Right atrium auricular region (tissue), 2 donors: Measurements from ENCODE around the gene ATP2A3. TPM values are rescaled to one million over a fixed set of nuclear protein-coding genes. Genes with fewer than 3 reads are reported as not detected.

Experiments
- DNase-seq: peaks from one replicate; pipeline ENCODE4 v3.0.0-alpha.2; 2019; ENCODE audit warnings: low spot score
- H3K27ac ChIP-seq, 2 donors: fragments of 200-600 bp; sonication (generic); 1 replicate in 1 of 2; 2 replicates in 1 of 2; pipeline ENCODE4 v1.5.1; 2016 to 2019
- H3K27me3 ChIP-seq, 2 donors: fragments of 200-600 bp; sonication (generic); one replicate each; pipeline versions ENCODE4 v1.5.1 to v1.6.0; 2017 to 2019
- H3K36me3 ChIP-seq: fragments of 200-600 bp; sonication (generic); one replicate; pipeline ENCODE4 v1.5.1; 2016
- H3K4me1 ChIP-seq, 2 donors: fragments of 200-600 bp; sonication (generic); one replicate each; pipeline versions ENCODE4 v1.5.1 to v1.6.0; 2017 to 2019
- H3K4me3 ChIP-seq, 2 donors: fragments of 200-600 bp; sonication (generic); 1 replicate in 1 of 2; 2 replicates in 1 of 2; pipeline ENCODE4 v1.5.1; 2017 to 2019; ENCODE audit warnings: mild to moderate bottlenecking in 1 of 2, moderate library complexity in 1 of 2
- H3K9me3 ChIP-seq, 2 donors: fragments of 200-600 bp; sonication (generic); one replicate each; pipeline ENCODE4 v1.5.1; 2019
- total RNA-seq, 2 donors: library from RNA; depleted of rRNA; stranded (reverse); fragments of >200 nt; gene quantifications; one replicate each; pipeline ENCODE4 v1.1.0, GENCODE V29; 2016
- TF ChIP-seq, protein P1 (sequence below), 2 donors: fragments of 200-600 bp; sonication (generic); IDR thresholded peaks; one replicate each; pipeline ENCODE4 v1.5.1; 2019; ENCODE audit warnings: antibody characterized with exemption in 2 of 2

ATP2A3 gene
- total RNA-seq, 2 donors from 2014 or later, result 5.5 to 12.2 TPM

DNA sequence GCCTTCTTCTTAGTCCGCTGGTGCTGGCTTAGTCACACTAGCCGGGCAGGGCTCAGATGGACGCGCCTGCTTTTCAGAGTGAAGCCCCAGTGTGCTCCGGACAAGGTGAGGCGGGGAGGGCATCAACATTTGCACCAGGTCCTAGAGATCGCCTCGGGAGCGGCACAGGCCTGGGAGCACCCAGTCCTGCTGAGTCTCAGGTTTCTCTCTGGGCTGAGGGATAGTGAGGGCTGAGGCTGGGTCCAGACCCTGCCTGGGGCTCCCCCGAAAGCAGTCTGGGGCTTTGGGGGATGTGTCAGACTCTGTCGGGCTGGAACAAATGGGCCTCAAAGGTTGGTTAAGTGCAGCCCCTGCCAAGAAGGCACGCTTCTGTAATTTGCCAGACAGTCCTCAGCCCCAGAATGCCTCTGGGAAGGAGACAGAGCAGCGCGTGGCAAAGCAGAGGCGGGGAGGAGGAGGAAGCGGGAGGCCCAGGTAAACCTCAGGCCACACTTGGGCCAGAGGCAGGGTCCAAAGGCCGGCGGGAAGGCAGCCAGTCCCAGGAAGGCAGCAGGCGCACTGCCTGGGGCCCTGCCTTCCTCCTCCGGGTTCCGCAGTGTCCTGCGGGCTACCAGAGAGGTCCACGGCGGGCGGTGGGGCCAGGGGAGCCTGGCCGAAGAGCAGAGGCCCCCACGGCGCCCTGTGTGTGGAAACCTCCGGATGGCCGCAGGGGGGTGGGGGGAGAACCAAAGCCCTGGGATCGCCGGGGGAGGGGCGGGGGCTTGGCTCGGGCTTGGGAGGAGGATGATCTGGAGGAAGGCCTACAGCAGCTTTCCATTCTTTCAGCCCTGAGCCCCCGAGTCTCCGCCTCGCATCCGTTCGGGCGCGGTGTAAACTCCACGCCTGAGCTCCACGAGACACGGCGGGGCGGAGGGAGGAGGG is 39.5 kb upstream of the ATP2A3 start:
- H3K4me1 ChIP-seq, result peaks cover 4 to 32% of the 10 kb centered on the region in 2 donors
- DNase-seq, result no peak
- TF ChIP-seq, protein P1, sequence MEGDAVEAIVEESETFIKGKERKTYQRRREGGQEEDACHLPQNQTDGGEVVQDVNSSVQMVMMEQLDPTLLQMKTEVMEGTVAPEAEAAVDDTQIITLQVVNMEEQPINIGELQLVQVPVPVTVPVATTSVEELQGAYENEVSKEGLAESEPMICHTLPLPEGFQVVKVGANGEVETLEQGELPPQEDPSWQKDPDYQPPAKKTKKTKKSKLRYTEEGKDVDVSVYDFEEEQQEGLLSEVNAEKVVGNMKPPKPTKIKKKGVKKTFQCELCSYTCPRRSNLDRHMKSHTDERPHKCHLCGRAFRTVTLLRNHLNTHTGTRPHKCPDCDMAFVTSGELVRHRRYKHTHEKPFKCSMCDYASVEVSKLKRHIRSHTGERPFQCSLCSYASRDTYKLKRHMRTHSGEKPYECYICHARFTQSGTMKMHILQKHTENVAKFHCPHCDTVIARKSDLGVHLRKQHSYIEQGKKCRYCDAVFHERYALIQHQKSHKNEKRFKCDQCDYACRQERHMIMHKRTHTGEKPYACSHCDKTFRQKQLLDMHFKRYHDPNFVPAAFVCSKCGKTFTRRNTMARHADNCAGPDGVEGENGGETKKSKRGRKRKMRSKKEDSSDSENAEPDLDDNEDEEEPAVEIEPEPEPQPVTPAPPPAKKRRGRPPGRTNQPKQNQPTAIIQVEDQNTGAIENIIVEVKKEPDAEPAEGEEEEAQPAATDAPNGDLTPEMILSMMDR (IDR thresholded peaks at IDR 0.05), result no peak
- no peak overlapping the region for H3K27ac ChIP-seq
- no peaks in the 10 kb centered on the region for H3K9me3 ChIP-seq
- peaks cover 25% of the 10 kb centered on the region for H3K36me3 ChIP-seq
- no peak overlapping the region for H3K4me3 ChIP-seq
- no peaks in the 10 kb centered on the region for H3K27me3 ChIP-seq

DNA sequence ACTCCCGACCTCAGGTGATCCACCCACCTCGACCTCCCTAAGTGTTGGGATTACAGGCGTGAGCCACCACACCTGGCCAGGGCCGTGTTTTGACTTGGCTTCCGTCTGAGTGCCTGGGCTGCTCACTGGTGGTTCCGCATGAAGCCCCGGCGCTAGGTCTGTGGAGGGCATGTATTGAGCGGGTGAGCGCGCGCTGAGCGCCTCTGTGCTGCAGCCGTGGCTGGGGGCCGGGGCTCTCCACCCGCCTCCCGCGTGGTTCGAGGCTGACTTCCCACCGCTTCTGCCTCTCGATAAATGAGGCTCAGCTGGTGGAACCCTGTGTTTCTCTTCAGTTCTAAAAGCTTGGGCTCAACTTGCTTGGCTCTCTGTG is 38.9 kb upstream of the ATP2A3 start:
- no peak overlapping the region for H3K4me3 ChIP-seq
- H3K27me3 ChIP-seq, result no peaks in the 10 kb centered on the region
- no peaks in the 10 kb centered on the region for H3K9me3 ChIP-seq
- TF ChIP-seq, protein P1 (IDR thresholded peaks at IDR 0.05), result no peak
- peaks cover 0 to 30% of the 10 kb centered on the region in 2 donors for H3K4me1 ChIP-seq
- H3K36me3 ChIP-seq, result peaks cover 21% of the 10 kb centered on the region
- no peak overlapping the region for H3K27ac ChIP-seq
- no peak for DNase-seq

DNA sequence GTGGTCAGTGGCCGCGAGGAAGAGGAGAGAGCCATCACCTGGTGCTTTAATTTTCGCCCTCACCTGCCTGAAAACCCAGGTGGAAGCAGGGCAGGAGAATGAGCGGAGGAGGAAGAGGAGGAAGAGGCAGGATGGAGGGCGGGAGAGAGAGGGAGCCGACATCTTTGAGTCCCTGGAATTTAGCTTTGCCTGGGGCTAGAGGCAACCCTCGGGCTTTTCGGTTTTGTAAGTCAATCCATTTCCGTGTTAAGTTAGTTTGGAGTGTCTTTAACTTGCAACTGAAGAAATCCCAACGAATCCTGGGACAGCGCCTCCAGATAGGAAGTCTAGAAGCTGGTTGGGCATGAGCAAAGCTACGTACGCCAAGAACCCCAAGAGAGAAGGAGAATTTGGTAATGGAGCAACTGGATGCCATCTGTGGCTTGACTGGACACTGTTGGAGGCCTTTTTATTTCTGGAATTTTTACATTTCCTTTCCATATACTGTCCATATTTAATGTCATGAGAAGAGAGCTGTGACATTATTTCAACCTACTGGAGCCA is 36.9 kb upstream of the ATP2A3 start:
- TF ChIP-seq, protein P1 (IDR thresholded peaks at IDR 0.05), result no peak
- peaks cover 1% of the 10 kb centered on the region for H3K36me3 ChIP-seq
- peaks cover 0 to 3% of the 10 kb centered on the region in 2 donors for H3K9me3 ChIP-seq
- H3K27me3 ChIP-seq, result no peaks in the 10 kb centered on the region
- no peak overlapping the region for H3K27ac ChIP-seq
- H3K4me1 ChIP-seq, result peaks cover 0 to 24% of the 10 kb centered on the region in 2 donors
- no peak overlapping the region for H3K4me3 ChIP-seq
- no peak for DNase-seq

DNA sequence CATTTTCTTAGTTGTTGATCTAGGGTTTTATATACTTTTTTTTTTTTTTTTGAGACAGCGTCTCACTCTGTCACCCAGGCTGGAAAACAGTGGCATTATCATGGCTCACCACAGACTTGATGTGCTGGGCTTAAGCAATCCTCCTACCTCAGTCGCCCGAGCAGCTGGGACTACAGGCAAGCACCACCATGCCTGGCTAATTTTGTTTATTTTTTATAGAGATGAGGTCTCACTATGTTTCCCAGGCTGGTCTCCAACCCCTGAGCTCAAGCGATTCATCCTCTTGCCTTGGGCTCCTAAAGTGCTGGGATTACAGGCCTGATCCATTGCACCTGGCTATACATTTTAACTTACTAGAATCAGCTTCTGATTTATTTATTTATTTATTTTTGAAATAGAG is 34.2 kb upstream of the ATP2A3 start:
- Histone ChIP-seq H3K36me3 (no peaks in the 10 kb centered on the region), H3K4me1 (peaks cover 0 to 12% of the 10 kb centered on the region in 2 donors), H3K9me3 (peaks cover 0 to 9% of the 10 kb centered on the region in 2 donors), H3K27me3 (no peaks in the 10 kb centered on the region), H3K27ac (no peak overlapping the region), H3K4me3 (no peak overlapping the region)
- no peak for DNase-seq
- TF ChIP-seq, protein P1 (IDR thresholded peaks at IDR 0.05), result no peak

DNA sequence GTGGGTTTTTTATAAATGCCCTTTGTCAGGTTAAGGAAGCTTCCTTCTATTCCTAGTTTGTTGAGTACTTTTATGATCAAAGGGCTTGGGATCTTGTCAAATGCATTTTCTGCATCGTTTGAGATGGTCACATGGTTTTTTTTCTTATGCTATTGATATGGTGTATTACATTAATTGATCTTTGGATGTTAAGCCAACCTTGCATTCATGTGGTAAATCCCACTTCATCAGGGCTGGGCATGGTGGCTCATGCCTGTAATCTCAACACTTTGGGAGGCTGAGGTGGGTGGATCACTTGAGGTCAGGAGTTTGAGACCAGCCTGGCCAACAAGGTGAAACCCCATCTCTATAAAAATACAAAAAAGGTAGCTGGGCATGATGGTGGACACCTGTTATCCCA is 30.8 kb upstream of the ATP2A3 start:
- no peaks in the 10 kb centered on the region for H3K27me3 ChIP-seq
- no peak overlapping the region for H3K4me3 ChIP-seq
- TF ChIP-seq, protein P1 (IDR thresholded peaks at IDR 0.05), result no peak
- H3K27ac ChIP-seq, result no peak overlapping the region
- H3K36me3 ChIP-seq, result no peaks in the 10 kb centered on the region
- H3K9me3 ChIP-seq, result peaks cover 0 to 9% of the 10 kb centered on the region in 2 donors
- DNase-seq, result no peak
- H3K4me1 ChIP-seq, result no peaks in the 10 kb centered on the region
